Activated B cell treated with CpG ODN at 0.5 μM for 24 hours (primary cell): ENCODE measurements around the gene PPT2. TPM values are rescaled to one million over a fixed set of nuclear protein-coding genes. Genes with fewer than 3 reads are reported as not detected.

ENCODE experiments used
- ATAC-seq: fragments of 200-7000 bp; cut with Tn5 transposase; one replicate; pipeline ENCODE4 v1.10.0; 2021; ENCODE audit warnings: low read depth, mild to moderate bottlenecking, moderate library complexity
- CTCF ChIA-PET: fragments of 350-600 bp; sonication (Branson Sonifier 250); formaldehyde crosslinking; loops from one replicate; lab custom pipeline; 2021; ENCODE audit warnings: antibody characterized with exemption; lab: Charles Lee
- POLR2A ChIA-PET: fragments of 350-600 bp; sonication (Branson Sonifier 250); formaldehyde crosslinking; loops from one replicate; lab custom pipeline; 2021; ENCODE audit warnings: antibody characterized with exemption; lab: Charles Lee
- DNase-seq: peaks from one replicate; pipeline ENCODE4 v3.0.0; 2022
- H3K27ac Mint-ChIP-seq: one replicate; pipeline ENCODE4 v1.8.0; 2020; ENCODE audit warnings: mixed read lengths
- H3K27me3 Mint-ChIP-seq: one replicate; pipeline ENCODE4 v1.8.0; 2021; ENCODE audit warnings: mixed read lengths
- H3K36me3 Mint-ChIP-seq: one replicate; pipeline ENCODE4 v1.8.0; 2021; ENCODE audit warnings: low read depth, mixed read lengths
- H3K4me1 Mint-ChIP-seq: one replicate; pipeline ENCODE4 v1.8.0; 2021; ENCODE audit warnings: mixed read lengths
- H3K4me3 Mint-ChIP-seq: one replicate; pipeline ENCODE4 v1.8.0; 2020; ENCODE audit warnings: mild to moderate bottlenecking, mixed read lengths
- H3K9me3 Mint-ChIP-seq: one replicate; pipeline ENCODE4 v1.8.0; 2020; ENCODE audit warnings: mixed read lengths
- intact Hi-C: fragments of 100-400 bp; cut with micrococcal nuclease; formaldehyde crosslinking; loops from one replicate; pipeline ENCODE4 v1.15.1; 2024
- total RNA-seq: library from RNA; stranded (reverse); gene quantifications from 2 replicates; pipeline ENCODE4 v1.2.3, GENCODE V29; 2022
- TF ChIP-seq, protein P1 (sequence below): fragments of 200-600 bp; IDR thresholded peaks from one replicate; pipeline ENCODE4 v1.8.0; 2022; ENCODE audit warnings: antibody characterized with exemption, mild to moderate bottlenecking

Gene PPT2
- total RNA-seq, 1 donor from 2014 or later: 3.0 TPM

DNA sequence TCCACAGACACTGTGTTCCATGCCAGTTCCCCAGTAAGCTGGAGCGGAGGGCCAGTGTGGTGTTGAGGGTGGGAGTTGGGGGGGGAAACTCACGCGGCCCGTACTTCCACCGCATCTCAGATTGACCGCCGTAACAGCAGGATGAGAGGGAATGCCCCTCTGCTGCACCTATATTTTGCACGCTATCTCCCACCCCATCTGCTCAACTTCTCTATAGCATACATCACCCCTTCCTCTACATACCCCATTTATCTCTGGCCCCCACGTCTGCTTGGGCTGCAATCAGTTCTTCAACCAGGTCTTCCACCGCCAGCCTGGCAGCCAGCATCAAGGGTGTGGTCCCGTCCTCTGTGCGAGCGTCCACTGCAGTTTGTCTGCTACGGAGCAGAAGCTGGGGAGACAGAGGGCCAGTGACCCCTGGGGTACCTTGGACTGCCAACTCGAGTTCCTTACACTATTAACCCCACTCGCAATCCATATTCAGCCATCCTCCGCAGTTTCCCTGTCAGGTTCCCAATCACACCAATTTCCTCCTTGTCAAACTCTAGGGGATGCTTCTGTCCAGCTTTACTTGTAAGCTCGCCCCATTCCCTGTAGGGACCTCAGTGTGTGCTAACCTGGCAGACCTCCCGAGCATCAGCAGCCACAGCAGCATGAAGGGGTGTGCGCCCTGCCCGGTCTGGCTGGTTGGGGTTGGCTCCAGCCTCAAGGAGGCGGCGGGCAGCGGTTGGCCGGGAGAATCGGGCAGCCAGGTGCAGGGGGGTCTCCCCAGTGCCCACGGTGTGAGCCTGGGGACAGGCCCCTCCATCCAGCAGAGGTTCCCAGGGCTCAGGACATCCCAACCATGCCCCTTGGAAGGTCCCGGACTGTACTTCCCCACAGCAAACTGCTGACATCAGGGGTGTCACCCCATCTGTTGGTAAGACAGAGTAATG lies 43.0 kb downstream of the PPT2 start:
- H3K27me3 Mint-ChIP-seq: peaks cover 1% of the 10 kb centered on the region
- ChIA-PET POLR2A (interaction anchor here (0.6 to 3.8 kb wide), 14 partner anchors 9 to 1511 kb away, joined by 3 to 69 read pairs (median 4); partner anchors contain the start of genes AGPAT1, ATF6B, FKBPL and RNF5), CTCF (interaction anchor here (1.0 kb wide), 1 partner anchor 48 kb away, joined by 3 read pairs; no protein-coding TSS in a partner anchor)
- DNase-seq (no peak), ATAC-seq (no peak)
- peak overlapping the region; percentile 100 for H3K27ac Mint-ChIP-seq
- intact Hi-C loops: loop anchor here (1.0 to 10.0 kb wide), 5 partner anchors 28 to 1395 kb away; partner anchors contain the start of genes ATP6V1G2, DDX39B, FKBPL and HSD17B8
- TF ChIP-seq, protein P1, sequence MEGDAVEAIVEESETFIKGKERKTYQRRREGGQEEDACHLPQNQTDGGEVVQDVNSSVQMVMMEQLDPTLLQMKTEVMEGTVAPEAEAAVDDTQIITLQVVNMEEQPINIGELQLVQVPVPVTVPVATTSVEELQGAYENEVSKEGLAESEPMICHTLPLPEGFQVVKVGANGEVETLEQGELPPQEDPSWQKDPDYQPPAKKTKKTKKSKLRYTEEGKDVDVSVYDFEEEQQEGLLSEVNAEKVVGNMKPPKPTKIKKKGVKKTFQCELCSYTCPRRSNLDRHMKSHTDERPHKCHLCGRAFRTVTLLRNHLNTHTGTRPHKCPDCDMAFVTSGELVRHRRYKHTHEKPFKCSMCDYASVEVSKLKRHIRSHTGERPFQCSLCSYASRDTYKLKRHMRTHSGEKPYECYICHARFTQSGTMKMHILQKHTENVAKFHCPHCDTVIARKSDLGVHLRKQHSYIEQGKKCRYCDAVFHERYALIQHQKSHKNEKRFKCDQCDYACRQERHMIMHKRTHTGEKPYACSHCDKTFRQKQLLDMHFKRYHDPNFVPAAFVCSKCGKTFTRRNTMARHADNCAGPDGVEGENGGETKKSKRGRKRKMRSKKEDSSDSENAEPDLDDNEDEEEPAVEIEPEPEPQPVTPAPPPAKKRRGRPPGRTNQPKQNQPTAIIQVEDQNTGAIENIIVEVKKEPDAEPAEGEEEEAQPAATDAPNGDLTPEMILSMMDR: no peak
- H3K9me3 Mint-ChIP-seq: no peaks in the 10 kb centered on the region
- H3K36me3 Mint-ChIP-seq: peaks cover 15% of the 10 kb centered on the region
- peaks cover 46% of the 10 kb centered on the region for H3K4me1 Mint-ChIP-seq
- H3K4me3 Mint-ChIP-seq: peak overlapping the region; percentile 99

DNA sequence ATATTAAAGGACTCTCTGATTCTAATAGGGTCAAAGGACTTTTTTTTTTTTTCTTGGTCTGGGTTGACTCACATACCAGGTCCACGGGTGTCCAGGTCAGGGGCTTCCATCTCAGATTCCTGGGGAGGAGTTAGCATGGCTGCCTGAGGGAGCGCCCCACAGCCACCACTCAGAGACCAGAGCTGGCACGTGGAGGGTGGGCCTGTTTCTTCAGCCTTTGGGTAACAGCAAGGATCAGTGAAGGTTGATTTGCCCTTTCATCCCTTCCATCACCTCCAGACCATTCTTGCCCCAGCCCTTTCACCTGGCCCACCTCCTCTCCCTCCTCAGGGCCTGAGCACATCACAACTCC lies 44.4 kb downstream of the PPT2 start:
- DNase-seq (no peak), ATAC-seq (no peak)
- peak overlapping the region; percentile 43 for H3K27ac Mint-ChIP-seq
- peaks cover 34% of the 10 kb centered on the region for H3K4me1 Mint-ChIP-seq
- intact Hi-C loops: loop anchor here (5.0 to 10.0 kb wide), 3 partner anchors 654 to 1394 kb away; partner anchors contain the start of genes ATP6V1G2, DDX39B, HSD17B8 and NFKBIL1
- TF ChIP-seq, protein P1: no peak
- H3K27me3 Mint-ChIP-seq: peaks cover 1% of the 10 kb centered on the region
- H3K36me3 Mint-ChIP-seq: peaks cover 9% of the 10 kb centered on the region
- no peaks in the 10 kb centered on the region for H3K9me3 Mint-ChIP-seq
- ChIA-PET CTCF (no interaction called here), POLR2A (interaction anchor here (0.6 to 0.7 kb wide), 3 partner anchors 8 to 1581 kb away, joined by 3 to 8 read pairs (median 4); partner anchors contain the start of gene MRPS18B)
- no peak overlapping the region for H3K4me3 Mint-ChIP-seq

DNA sequence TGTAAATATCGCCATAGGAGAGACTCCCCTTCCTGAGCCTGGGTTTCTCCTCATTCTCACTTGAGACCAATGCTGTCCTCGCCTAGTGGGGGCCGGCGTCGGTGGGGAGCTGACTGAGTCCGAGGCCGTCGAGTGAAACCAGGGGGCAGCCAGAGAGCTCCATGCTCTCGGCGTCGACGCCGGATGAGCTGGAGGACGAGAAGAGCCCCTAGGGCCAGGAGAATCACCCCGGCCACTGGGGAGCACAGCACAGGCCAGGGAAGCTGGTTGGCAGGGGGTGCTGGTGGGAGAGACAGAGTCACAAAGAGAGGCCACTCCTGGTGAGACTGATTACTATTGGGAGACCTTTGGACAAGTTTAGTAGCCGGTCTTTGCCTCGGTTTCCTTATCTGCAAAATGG lies 44.9 kb downstream of the PPT2 start:
- no peak overlapping the region for H3K4me3 Mint-ChIP-seq
- H3K27me3 Mint-ChIP-seq: peaks cover 1% of the 10 kb centered on the region
- peaks cover 28% of the 10 kb centered on the region for H3K4me1 Mint-ChIP-seq
- intact Hi-C loops: loop anchor here (5.0 to 10.0 kb wide), 3 partner anchors 654 to 1393 kb away; partner anchors contain the start of genes ATP6V1G2, DDX39B, HSD17B8 and NFKBIL1
- DNase-seq (no peak), ATAC-seq (no peak)
- no peak overlapping the region for H3K27ac Mint-ChIP-seq
- CTCF ChIA-PET: no interaction called here
- TF ChIP-seq, protein P1: no peak
- H3K9me3 Mint-ChIP-seq: no peaks in the 10 kb centered on the region
- POLR2A ChIA-PET: no interaction called here
- H3K36me3 Mint-ChIP-seq: peaks cover 9% of the 10 kb centered on the region

DNA sequence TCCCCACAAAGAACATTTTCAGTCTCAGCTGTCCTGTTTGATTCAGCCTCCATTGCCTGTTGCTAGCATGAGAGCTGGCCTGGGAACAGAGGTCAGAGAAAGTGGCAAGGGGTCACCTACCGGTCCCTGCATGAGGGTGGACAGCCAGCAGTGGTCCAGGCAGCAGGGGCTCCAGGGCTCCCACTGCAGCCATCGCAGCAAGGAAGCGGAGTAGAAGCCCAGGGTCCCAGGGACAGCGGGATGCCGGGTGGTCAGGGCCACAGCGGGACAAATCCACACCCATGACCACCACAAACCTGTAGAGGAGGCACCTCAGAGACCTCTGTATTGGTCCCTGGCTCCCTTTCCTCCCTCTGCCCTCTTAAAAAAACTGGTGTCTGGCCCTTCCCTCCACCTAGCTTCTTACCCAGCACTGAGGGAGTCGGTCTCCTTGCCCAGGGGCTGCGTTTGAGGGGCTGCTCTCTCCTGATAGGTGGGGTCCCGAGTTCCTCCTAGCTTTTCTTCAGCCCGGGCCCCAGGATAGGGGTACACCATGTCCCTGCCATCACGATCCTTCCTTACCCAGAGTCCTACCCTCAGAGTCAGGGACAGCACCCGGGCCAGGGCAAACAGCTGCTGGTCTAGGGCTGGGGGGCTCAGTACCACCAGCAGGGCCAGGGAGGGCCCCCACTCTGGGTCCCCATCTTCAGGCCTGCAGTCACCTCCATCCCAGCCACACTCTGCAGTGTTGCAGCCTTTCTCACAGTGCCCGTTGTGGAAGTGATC lies 47.0 kb downstream of the PPT2 start:
- Mint-ChIP-seq H3K4me3 (no peak overlapping the region), H3K9me3 (no peaks in the 10 kb centered on the region), H3K27me3 (peaks cover 5% of the 10 kb centered on the region), H3K36me3 (peaks cover 7% of the 10 kb centered on the region), H3K4me1 (peaks cover 12% of the 10 kb centered on the region), H3K27ac (no peak overlapping the region)
- POLR2A ChIA-PET: interaction anchor here (1.2 to 1.3 kb wide), 2 partner anchors 11 to 771 kb away, joined by 4 read pairs; partner anchors contain the start of gene PBX2
- TF ChIP-seq, protein P1: no peak
- ATAC-seq (no peak), DNase-seq (no peak)
- intact Hi-C loops: no loop called here
- CTCF ChIA-PET: no interaction called here
